Neuronal stem cell (in vitro differentiated cells): Measurements from ENCODE around the gene ARIH1.

Experiments
- DNase-seq: peaks from one replicate; pipeline ENCODE4 v3.0.0-alpha.2; 2013; ENCODE audit warnings: low spot score
- H2AFZ ChIP-seq: one replicate; pipeline ENCODE4 v1.6.1; 2013; ENCODE audit warnings: mild to moderate bottlenecking, low read length, inconsistent platforms
- H2AK5ac ChIP-seq: 2 replicates; pipeline ENCODE4 v1.6.1; 2013; ENCODE audit warnings: low read depth, mild to moderate bottlenecking, inconsistent platforms, low read length, moderate library complexity, mixed read lengths
- H2BK120ac ChIP-seq: 2 replicates; pipeline ENCODE4 v1.6.1; 2013; ENCODE audit warnings: low read depth, mild to moderate bottlenecking, inconsistent platforms, low read length, moderate library complexity, mixed read lengths
- H2BK12ac ChIP-seq: one replicate; pipeline ENCODE4 v1.6.1; 2013; ENCODE audit warnings: low read length, inconsistent platforms
- H2BK15ac ChIP-seq: 2 replicates; pipeline ENCODE4 v1.6.1; 2013; ENCODE audit warnings: mild to moderate bottlenecking, low read length, inconsistent platforms, mixed read lengths
- H2BK5ac ChIP-seq: one replicate; pipeline ENCODE4 v1.6.1; 2013; ENCODE audit warnings: inconsistent platforms, mild to moderate bottlenecking, low read length, moderate library complexity
- H3K14ac ChIP-seq: one replicate; pipeline ENCODE4 v1.6.1; 2013; ENCODE audit warnings: low read length, inconsistent platforms
- H3K18ac ChIP-seq: 2 replicates; pipeline ENCODE4 v1.6.1; 2013; ENCODE audit warnings: low read length, inconsistent platforms
- H3K23ac ChIP-seq: 2 replicates; pipeline ENCODE4 v1.6.1; 2013; ENCODE audit warnings: low read depth, mild to moderate bottlenecking, mixed read lengths, low read length, inconsistent platforms; ENCODE audit not compliant: poor library complexity
- H3K27ac ChIP-seq: replicated peaks from 3 replicates; pipeline ENCODE4 v1.5.1; 2013; ENCODE audit warnings: low read length, inconsistent platforms
- H3K27me3 ChIP-seq, 3 experiments: 2 replicates each; pipeline ENCODE4 v1.6.1; 2013; ENCODE audit warnings: low read length in 3 of 3, mild to moderate bottlenecking in 2 of 3, inconsistent platforms in 1 of 3, low read depth in 1 of 3, mixed read lengths in 1 of 3, moderate library complexity in 1 of 3; ENCODE audit not compliant: control insufficient read depth in 3 of 3, insufficient read depth in 3 of 3
- H3K36me3 ChIP-seq, 2 donors: replicated peaks in 1 of 2; 2 replicates each; pipeline ENCODE4 v1.6.1; 2013; ENCODE audit warnings: low read length in 2 of 2; ENCODE audit not compliant: control insufficient read depth in 2 of 2, insufficient read depth in 2 of 2
- H3K4ac ChIP-seq: 2 replicates; pipeline ENCODE4 v1.6.1; 2013; ENCODE audit warnings: inconsistent platforms, mild to moderate bottlenecking, low read length, moderate library complexity
- H3K4me1 ChIP-seq, 2 donors: 1 replicate in 1 of 2; 2 replicates in 1 of 2; pipeline ENCODE4 v1.6.1; 2013; ENCODE audit warnings: low read length in 2 of 2, low read depth in 1 of 2; ENCODE audit not compliant: control insufficient read depth in 2 of 2, insufficient read depth in 1 of 2
- H3K4me2 ChIP-seq: one replicate; pipeline ENCODE4 v1.6.1; 2013; ENCODE audit warnings: mild to moderate bottlenecking, low read length, inconsistent platforms; ENCODE audit not compliant: insufficient read depth, poor library complexity, severe bottlenecking
- H3K4me3 ChIP-seq, 2 donors: 2 replicates each; pipeline ENCODE4 v1.5.1; 2013; ENCODE audit warnings: low read length in 2 of 2, mild to moderate bottlenecking in 2 of 2, inconsistent platforms in 1 of 2, moderate library complexity in 1 of 2
- H3K79me1 ChIP-seq: one replicate; pipeline ENCODE4 v1.6.1; 2013; ENCODE audit warnings: low read depth, mild to moderate bottlenecking, inconsistent platforms, low read length, moderate library complexity
- H3K9ac ChIP-seq: one replicate; pipeline ENCODE4 v1.6.1; 2013; ENCODE audit warnings: mild to moderate bottlenecking, low read depth, low read length, inconsistent platforms; ENCODE audit not compliant: poor library complexity
- H3K9me3 ChIP-seq, 2 donors: replicated peaks in 1 of 2; 2 replicates each; pipeline versions ENCODE3 to v1.6.1; 2013; ENCODE audit warnings: low read length in 2 of 2, mild to moderate bottlenecking in 2 of 2, inconsistent platforms in 1 of 2, low read depth in 1 of 2, mixed read lengths in 1 of 2, moderate library complexity in 1 of 2; ENCODE audit not compliant: control insufficient read depth in 2 of 2, insufficient read depth in 1 of 2
- H4K8ac ChIP-seq: one replicate; pipeline ENCODE4 v1.6.1; 2013; ENCODE audit warnings: low read depth, mild to moderate bottlenecking, inconsistent platforms, low read length, moderate library complexity
- H4K91ac ChIP-seq: one replicate; pipeline ENCODE4 v1.6.1; 2013; ENCODE audit warnings: low read length, low read depth, mild to moderate bottlenecking, inconsistent platforms; ENCODE audit not compliant: poor library complexity
- WGBS, 2 donors: extraction: QIAGEN DNeasy Blood & Tissue Kit; methylation state at CpG; one replicate each; pipeline ENCODE4 v1.1.7; 2013; ENCODE audit warnings: missing lambda C conversion rate in 2 of 2, mixed read lengths in 1 of 2; ENCODE audit not compliant: insufficient read length in 2 of 2, insufficient replicate concordance in 1 of 2; ENCODE audit errors: extremely low coverage in 2 of 2; 5-methylcytosine and 5-hydroxymethylcytosine counted together

Gene ARIH1

DNA sequence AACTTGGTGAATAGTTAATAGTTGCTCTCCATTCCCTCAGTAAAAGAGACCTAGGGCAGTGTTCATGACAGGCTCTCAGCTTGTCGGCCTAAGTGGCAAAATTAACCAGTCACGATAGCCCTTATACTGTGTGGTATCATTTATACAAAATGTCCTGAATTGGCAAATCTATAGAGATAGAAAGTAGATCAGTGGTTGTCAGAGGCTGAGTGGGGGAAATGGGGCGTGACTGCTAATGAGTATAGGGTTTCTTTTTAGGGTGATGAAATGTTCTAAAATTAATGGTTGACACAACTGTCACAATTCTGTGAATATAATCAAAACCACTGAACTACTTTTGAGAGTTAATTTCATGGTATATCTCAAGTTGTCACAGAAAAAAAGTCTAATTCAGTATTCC lies 20.9 kb downstream of the ARIH1 start:
- H2BK12ac ChIP-seq = no peak overlapping the region
- H3K9me3 ChIP-seq = peaks cover 0 to 8% of the 10 kb centered on the region in 2 donors
- H3K27me3 ChIP-seq = no peaks in the 10 kb centered on the region
- H2BK5ac ChIP-seq = no peak overlapping the region
- peaks cover 2% of the 10 kb centered on the region for H3K79me1 ChIP-seq
- no peak overlapping the region for H3K4me2 ChIP-seq
- H2AFZ ChIP-seq = no peak overlapping the region
- H2BK120ac ChIP-seq = no peak overlapping the region
- H3K4me3 ChIP-seq = no peak overlapping the region
- no peak overlapping the region for H3K18ac ChIP-seq
- no peaks in the 10 kb centered on the region for H3K4me1 ChIP-seq
- H2BK15ac ChIP-seq = no peak overlapping the region
- no peak overlapping the region for H3K14ac ChIP-seq
- H4K8ac ChIP-seq = no peak overlapping the region
- H2AK5ac ChIP-seq = no peak overlapping the region
- no peak overlapping the region for H3K27ac ChIP-seq
- DNase-seq = no peak
- no peak overlapping the region for H3K9ac ChIP-seq
- no peak overlapping the region for H3K23ac ChIP-seq
- H3K4ac ChIP-seq = no peak overlapping the region
- H4K91ac ChIP-seq = no peak overlapping the region
- WGBS, 2 donors = no CpG with 5 or more reads among the region's 3 CpGs
- peaks cover 0 to 67% of the 10 kb centered on the region in 2 donors for H3K36me3 ChIP-seq

GRCh38 chr15:72496783-72497182 lies 22.7 kb downstream of the ARIH1 start:
- peaks cover 0 to 8% of the 10 kb centered on the region in 2 donors for H3K9me3 ChIP-seq
- no peak overlapping the region for H4K91ac ChIP-seq
- no peak overlapping the region for H2BK12ac ChIP-seq
- peaks cover 0 to 73% of the 10 kb centered on the region in 2 donors for H3K36me3 ChIP-seq
- H4K8ac ChIP-seq = no peak overlapping the region
- DNase-seq = no peak
- no peak overlapping the region for H2BK5ac ChIP-seq
- H3K23ac ChIP-seq = no peak overlapping the region
- no peak overlapping the region for H3K9ac ChIP-seq
- H2AK5ac ChIP-seq = no peak overlapping the region
- no peak overlapping the region for H3K4me2 ChIP-seq
- H3K18ac ChIP-seq = no peak overlapping the region
- H3K14ac ChIP-seq = no peak overlapping the region
- H3K4me1 ChIP-seq = no peaks in the 10 kb centered on the region
- H3K4me3 ChIP-seq = no peak overlapping the region
- no peak overlapping the region for H2BK15ac ChIP-seq
- no peak overlapping the region for H3K27ac ChIP-seq
- no peak overlapping the region for H2BK120ac ChIP-seq
- H3K27me3 ChIP-seq = no peaks in the 10 kb centered on the region
- no CpG with 5 or more reads among the region's 2 CpGs for WGBS, 2 donors
- H3K79me1 ChIP-seq = peaks cover 2% of the 10 kb centered on the region
- H2AFZ ChIP-seq = no peak overlapping the region
- no peak overlapping the region for H3K4ac ChIP-seq

- no peak overlapping the region for H3K23ac ChIP-seq
- no peaks in the 10 kb centered on the region for H3K4me1 ChIP-seq
- WGBS, 2 donors = no CpG with 5 or more reads among the region's 1 CpG
- H3K9ac ChIP-seq = no peak overlapping the region
- H2BK15ac ChIP-seq = no peak overlapping the region
- H3K36me3 ChIP-seq = peaks cover 0 to 73% of the 10 kb centered on the region in 2 donors
- H3K4ac ChIP-seq = no peak overlapping the region
- no peaks in the 10 kb centered on the region for H3K27me3 ChIP-seq
- peaks cover 2% of the 10 kb centered on the region for H3K79me1 ChIP-seq
- no peak overlapping the region for H2BK120ac ChIP-seq
- H3K9me3 ChIP-seq = peaks cover 0 to 8% of the 10 kb centered on the region in 2 donors
- no peak overlapping the region for H2AK5ac ChIP-seq
- no peak overlapping the region for H3K18ac ChIP-seq
- no peak overlapping the region for H2BK12ac ChIP-seq
- no peak for DNase-seq
- no peak overlapping the region for H4K8ac ChIP-seq
- H3K4me2 ChIP-seq = no peak overlapping the region
- H3K27ac ChIP-seq = no peak overlapping the region
- no peak overlapping the region for H3K4me3 ChIP-seq
- no peak overlapping the region for H2AFZ ChIP-seq
- no peak overlapping the region for H4K91ac ChIP-seq
- no peak overlapping the region for H3K14ac ChIP-seq
- no peak overlapping the region for H2BK5ac ChIP-seq
These were observed 23.3 kb downstream of the ARIH1 start for GRCh38 chr15:72497402-72497801.

- Histone ChIP-seq H2BK120ac (no peak overlapping the region), H3K4me2 (no peak overlapping the region)
- no CpG with 5 or more reads among the region's 5 CpGs for WGBS, 2 donors
These were observed 28.2 kb downstream of the ARIH1 start for GRCh38 chr15:72502220-72502809.

More at GRCh38 chr15:72502220-72502809, 28.2 kb downstream of the ARIH1 start:
- Histone ChIP-seq H3K18ac (no peak overlapping the region), H3K14ac (no peak overlapping the region), H4K8ac (no peak overlapping the region), H3K27ac (no peak overlapping the region), H2BK5ac (no peak overlapping the region), H3K79me1 (peaks cover 9% of the 10 kb centered on the region), H3K4me1 (no peaks in the 10 kb centered on the region), H3K9ac (no peak overlapping the region), H2BK12ac (no peak overlapping the region), H2AFZ (no peak overlapping the region), H2BK15ac (no peak overlapping the region), H3K23ac (no peak overlapping the region), H3K4ac (no peak overlapping the region), H3K4me3 (no peak overlapping the region), H3K9me3 (peaks cover 0 to 3% of the 10 kb centered on the region in 2 donors), H4K91ac (no peak overlapping the region), H3K27me3 (no peaks in the 10 kb centered on the region), H2AK5ac (no peak overlapping the region), H3K36me3 (peaks cover 0 to 69% of the 10 kb centered on the region in 2 donors)
- DNase-seq = no peak
